Stimulated activated CD4-positive, alpha-beta T cell treated with anti-CD3 and anti-CD28 coated beads, Interleukin-15, amount 100 ng/mL, for 24 hours (primary cell): ENCODE results near the gene COG6.
A peak's percentile ranks its signal among the peaks of the same experiment; 100 is the strongest.

ENCODE experiments used
- DNase-seq: peaks from one replicate; pipeline ENCODE4 v3.0.0-alpha.2; 2020

COG6 gene

DNA sequence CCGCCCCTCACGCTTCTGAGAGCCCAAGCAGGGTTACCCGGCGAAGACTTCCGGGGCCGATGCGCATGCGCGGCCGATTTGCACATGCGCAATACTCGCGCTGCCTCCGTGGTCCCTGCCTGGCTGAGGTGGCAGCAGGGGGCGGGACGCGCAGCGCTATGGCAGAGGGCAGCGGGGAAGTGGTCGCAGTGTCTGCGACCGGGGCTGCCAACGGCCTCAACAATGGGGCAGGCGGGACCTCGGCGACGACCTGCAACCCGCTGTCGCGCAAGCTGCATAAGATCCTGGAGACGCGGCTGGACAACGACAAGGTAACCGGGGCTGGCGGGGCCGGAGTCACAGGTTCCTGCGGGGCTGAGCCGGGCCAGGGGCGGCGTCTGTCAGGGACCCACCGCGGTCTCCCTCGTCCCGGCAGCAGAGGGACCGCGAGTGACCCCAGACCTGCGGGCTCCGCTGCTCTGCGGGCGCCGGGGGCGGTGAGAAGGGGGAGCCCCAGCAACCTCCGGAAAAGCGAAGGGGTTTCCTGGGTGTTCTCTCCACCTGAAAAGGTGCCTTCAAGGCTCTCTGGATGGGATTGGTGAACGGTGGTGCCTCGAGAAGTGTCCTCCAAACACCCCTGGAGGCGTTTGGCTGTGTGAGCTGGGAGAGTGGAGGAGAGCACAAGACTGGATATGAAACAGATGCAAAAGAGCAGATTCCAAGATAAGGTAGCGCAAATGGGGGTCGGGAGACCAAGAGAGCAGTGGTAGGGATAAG is at the start of gene COG6:
TSS of gene COG6 (plus strand) at position 94 of the 756 bp plus-strand sequence. CDS start at position 159, 65 bp downstream.
- peak; percentile 93 for DNase-seq

GRCh38 chr13:39605677-39606320 is 49.7 kb upstream of the COG6 start:
- DNase-seq, result no peak

DNA sequence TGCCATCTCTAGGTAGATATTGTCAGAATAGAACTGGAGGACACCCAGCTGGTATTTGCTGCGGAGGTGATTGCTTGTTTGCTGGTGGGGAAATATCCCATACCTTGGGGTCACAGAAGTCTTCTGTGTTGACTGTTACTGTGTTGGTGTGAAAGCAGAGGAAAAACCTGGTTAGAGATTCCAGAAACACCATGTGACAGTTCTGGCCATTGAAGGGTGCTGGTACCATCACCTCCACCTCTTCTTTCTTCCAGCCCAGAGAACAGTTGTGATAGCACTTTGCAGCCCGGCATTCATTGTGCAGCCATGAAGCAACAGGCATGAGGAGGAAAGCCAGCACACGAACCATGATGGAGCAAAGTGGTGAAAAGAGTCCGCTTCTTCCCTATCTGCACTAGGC is 47.6 kb upstream of the COG6 start:
- no peak for DNase-seq

DNA sequence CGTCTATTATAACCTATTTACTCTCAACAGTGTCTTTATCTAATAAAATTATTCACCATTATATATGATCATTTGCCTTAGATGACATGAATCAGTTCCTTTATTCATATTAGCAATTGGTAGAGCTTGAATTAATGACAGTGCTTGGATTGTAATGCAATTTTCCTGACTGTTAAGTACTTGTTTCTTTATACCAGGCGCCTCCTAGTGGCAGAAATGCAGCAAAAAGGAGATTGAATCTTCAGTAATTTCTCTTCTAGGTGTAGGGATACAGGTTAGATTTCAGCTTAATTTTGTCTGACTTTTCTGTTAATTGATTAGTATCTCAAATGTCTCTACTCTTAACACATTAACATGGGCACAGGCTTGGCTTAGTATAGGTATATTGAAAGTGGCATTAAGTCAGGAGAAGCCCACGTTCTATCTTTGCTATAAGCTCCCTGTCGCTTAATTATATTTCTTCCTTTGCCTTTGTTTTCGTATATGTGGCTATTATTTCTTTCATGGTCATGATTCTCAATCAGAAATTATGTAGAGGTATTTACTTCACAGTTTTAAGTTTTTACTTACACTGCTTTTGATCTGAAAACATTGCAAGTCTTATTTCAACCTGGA is 43.3 kb upstream of the COG6 start:
- peak; percentile 75 for DNase-seq

DNA sequence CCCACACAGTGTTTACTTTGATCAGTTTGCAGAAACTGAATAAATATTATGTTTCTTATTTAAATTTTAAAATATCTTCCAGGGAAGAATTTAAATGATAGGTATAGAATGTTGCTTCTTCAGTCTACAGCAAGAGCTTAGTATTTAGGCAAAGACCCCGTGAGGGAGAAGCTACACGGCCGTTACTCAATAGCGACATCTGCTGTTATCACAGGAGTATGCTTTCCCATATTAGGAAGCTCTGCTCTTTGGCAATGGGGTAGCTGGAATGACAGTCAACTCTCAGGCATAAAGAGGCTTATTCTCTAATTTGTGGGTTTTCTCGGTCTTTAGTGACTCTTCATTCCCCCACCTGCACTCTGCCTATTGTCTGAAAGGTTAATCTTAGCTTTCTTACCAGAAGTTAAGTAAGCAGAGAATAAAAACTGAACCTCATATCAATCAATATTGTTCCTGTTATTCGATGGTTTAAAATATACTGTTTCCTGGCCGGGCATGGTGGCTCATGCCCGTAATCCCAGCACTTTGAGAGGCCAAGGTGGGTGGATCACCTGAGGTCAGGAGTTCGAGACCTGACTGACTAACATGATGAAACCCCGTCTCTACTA is 39.3 kb upstream of the COG6 start:
- DNase-seq, result peak; percentile 45

- DNase-seq, result no peak
Measured at GRCh38 chr13:39618561-39618960, 36.9 kb upstream of the COG6 start.

- no peak for DNase-seq
Measured at GRCh38 chr13:39623466-39623865, 32.0 kb upstream of the COG6 start.

DNA sequence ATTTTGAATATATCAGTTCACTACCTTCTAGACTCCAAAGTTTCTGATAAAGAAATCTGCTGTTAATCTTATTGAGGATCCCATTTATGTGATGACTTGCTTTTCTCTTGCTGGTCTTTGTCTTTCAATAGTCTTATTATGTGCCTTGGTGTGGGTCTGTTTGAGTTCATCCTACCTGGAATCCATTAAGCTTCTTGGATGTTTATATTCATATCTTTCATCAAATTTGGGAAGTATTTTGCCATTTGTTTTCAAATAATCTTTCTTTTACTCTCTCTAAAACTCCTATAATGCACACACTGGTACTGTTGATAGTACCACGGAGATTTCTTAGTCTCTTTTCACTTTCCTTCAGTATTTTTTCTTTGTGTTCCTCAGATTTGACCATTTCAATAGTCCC is 24.2 kb upstream of the COG6 start:
- no peak for DNase-seq

DNA sequence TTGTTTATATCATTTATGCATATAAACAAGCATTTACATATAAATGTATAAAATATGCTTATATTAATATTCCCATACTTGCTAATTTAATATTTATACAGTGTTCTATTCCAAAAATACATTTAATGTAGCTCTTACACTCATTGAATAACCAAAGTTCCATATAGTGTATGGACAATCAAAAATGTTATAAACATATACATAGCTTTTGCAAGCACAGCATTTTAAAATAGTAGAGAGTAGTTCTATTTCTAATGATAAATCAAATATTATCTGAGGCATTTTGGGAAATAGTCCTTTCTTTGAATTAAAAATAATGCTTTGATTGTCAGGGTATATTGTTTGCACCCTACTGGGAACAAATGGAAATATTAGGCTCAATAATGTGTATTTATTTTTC is 22.5 kb upstream of the COG6 start:
- DNase-seq, result no peak

DNA sequence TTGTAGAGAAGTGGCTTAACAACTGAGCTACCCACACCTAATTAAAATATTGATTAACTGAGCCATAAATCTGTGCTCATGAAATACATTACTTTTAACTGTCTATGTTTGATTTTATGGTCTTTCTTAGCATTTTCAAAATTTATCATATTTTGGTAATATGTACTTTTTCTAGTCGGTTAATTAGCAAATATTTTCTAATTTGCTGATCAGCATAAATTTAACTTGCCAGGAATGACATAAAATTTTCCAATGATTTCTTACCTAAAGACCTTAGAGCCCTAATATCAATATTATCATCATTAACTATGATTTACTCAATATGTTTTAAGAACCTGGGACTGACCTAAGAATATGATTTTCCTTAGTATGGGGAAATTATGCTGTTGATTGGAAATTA is 19.9 kb upstream of the COG6 start:
- DNase-seq, result no peak

- DNase-seq, result no peak
Measured at GRCh38 chr13:39637890-39638289, 17.6 kb upstream of the COG6 start.

DNA sequence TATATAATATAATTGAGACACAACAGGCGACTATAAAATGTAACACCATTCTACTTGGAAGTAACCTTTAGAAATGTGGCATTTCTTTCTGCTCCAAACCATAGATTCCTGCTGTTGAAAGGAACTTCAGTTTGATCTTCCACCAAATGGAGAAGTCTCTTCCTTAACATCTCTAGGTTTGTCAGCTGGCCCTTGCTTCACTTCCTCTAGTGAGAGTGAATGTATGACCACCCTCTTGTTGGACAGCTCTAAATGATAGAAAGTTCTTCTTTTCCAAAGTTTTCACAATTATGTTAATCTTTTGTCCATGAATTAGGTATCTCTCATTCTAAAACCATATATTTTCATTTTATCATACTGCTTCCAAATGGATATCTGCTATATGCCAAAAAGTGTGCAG is 13.8 kb upstream of the COG6 start:
- no peak for DNase-seq

DNA sequence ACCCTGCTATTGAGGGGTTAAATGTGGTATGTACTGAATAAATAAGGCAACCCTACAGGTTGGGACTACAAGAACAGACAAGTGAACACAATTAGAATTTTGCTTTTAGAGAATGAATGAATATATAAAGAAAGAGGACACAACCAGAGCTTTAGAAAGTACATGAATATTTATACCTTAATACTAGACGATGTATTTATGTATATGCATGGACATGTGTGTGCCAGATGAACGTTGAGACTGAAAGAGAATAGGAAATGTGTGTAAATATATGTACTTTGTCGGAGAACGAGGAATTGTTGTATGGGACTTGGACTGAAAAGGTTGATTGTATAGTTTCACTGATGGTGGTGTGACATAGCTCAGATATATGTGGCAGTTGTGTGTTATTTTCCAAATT is 9.3 kb upstream of the COG6 start:
- DNase-seq, result no peak

- DNase-seq, result no peak
Measured at GRCh38 chr13:39655041-39655568, 357 bp upstream of the COG6 start.

GRCh38 chr13:39656325-39656677 is 839 bp downstream of the COG6 start:
- no peak for DNase-seq

DNA sequence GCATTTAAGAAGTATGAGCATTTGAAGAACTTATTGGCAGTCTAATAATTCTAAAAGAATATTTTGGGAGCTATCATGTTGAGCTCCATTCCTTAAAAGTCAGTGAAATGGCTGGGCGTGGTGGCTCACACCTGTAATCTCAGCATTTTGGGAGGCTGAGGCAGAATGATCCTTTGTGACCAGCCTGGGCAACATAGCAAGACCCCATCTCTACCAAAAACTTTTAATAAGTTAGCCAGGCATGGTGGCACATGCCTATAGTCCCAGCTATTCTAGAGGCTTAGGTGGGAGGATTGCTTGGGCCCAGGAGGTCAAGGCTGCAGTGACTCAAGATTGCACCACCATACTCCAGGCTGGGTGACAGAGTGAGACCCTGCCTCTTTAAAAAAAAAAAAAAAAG is 8.0 kb downstream of the COG6 start:
- DNase-seq, result no peak

DNA sequence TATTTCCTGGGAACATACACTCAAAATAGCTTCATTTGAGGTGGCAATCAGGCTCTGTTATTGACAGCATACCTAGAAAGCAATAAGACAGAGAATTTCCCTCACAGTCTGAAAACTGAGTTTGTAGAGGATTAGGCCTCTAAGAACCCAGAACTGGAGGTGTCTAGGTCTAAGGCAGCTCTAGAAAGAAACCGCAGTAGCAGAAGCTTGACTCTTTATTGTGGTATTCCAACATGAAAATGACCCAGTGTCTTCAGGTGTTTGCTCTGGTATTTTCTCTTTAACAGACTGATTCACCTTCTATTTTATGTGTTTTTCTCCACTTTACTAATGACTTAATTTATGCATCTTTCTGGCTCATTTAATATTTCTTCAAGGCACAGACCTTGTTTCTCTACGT is 8.5 kb downstream of the COG6 start:
- no peak for DNase-seq

- DNase-seq, result no peak
Measured at GRCh38 chr13:39665763-39666162, 10.3 kb downstream of the COG6 start.

- no peak for DNase-seq
Measured at GRCh38 chr13:39670445-39670844, 15.0 kb downstream of the COG6 start.

- DNase-seq, result no peak
Measured at GRCh38 chr13:39672378-39673132, 17.1 kb downstream of the COG6 start.

- no peak for DNase-seq
Measured at GRCh38 chr13:39675904-39676303, 20.4 kb downstream of the COG6 start.

- peak; percentile 24 for DNase-seq
Measured at GRCh38 chr13:39676315-39676876, 20.9 kb downstream of the COG6 start.

GRCh38 chr13:39682310-39682709 is 26.8 kb downstream of the COG6 start:
- no peak for DNase-seq
